Stimulated activated CD4-positive, alpha-beta T cell treated with anti-CD3 and anti-CD28 coated beads, Interleukin-1b, Interleukin-23, amount 100 ng/mL, for 4 hours (primary cell): ENCODE data around the gene ATP10B.

Experiments used
- DNase-seq, 2 donors: peaks; one replicate each; pipeline ENCODE4 v3.0.0-alpha.2; 2020; ENCODE audit warnings: low read depth in 2 of 2

ATP10B gene

DNA sequence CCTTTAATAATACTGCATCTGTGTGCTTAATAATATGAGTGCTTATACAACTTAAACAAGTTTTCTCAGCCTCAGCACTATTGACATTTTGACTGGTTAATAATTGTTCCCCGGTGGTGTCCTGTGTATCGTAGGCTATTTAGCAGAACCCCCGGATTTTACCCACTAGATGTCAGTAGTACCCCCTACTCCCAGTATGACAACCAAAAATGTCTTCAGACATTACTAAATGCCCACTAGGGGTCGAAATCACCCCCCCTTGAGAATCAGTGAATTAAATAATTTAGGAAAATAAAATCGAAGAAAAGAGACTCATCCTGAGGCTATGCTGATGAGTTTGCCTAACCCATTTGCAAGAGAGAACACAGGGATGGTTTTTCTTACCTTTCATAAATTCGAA lies 166.3 kb downstream of the ATP10B start:
- DNase-seq: no peak

DNA sequence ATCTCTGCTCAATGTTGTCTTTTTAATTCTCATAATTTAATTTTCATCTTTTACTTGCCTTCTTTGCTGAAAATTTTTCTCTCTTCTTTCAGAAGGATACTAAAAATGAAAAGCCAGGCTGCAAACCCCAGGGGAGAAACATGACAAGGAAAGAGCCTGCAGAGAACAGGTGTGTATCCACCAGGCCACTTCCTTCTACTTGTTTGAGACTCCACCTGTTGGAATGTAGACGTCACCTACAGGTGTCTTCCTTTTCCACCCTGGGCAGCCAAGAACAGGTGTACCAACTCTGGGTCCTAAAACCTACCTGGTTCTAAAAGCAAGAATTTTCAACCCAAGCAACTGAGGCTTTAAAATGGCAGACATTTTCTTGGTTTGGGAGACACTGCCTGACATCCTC lies 166.8 kb downstream of the ATP10B start:
- no peak for DNase-seq

- DNase-seq: no peak
Measured at GRCh38 chr5:160679567-160680309, 172.3 kb downstream of the ATP10B start.

DNA sequence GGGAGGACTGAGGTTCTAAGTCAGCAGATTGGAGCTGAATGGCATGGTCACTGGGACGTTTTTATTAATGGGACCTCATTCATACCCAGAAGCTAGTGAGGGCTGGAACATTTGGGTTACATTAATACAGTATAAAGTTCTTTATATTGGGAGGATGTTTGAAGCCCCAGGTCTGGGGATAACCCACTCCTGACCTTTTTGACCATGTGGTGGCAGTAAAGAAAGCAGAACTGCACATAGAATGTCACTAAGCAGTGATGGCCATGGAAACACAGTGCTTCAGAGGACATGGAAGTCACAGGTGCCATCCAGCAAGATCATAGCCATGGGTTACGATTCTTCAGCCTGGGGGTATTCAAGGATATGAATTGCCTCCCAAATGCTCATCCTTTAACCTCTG lies 176.0 kb downstream of the ATP10B start:
- no peak for DNase-seq

DNA sequence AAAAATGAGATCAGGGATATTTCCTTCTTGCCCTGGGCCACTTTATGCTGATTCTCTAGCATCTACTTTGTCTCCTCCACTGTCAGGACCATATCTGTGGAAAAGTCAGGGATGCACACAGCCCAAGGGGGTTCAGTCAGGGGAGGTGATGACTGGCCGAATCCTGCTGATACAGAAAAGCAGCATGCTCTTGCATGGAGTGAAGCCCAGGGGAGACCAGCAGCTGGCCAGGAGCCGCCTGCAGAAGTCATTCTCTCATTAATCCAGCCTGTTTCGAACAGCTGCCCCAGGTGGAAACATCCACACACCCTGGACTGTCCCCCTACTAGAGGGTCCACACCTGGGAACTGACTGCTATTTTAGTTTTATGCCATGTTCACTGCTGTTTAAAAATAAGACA lies 177.1 kb downstream of the ATP10B start:
- no peak for DNase-seq

DNA sequence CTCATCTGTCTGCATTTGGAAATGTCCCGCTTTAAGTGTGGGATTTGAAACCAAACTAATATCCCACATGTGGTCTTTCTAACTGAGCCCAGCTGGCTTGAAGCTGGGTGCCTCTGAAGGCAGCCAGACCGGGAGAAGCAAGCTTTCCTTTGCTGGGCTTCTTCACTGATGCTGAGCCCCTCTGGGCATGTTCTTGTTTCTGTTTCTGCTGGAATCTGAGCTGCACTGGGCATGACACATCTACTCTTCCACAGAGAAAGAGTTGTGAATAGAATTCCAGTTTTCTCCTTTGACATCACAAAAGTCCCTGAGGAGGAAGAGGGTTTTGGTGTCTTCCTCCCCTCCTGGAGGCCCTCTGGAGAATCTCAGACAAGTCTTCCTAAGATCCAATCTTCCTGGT lies 179.5 kb downstream of the ATP10B start:
- DNase-seq: no peak

DNA sequence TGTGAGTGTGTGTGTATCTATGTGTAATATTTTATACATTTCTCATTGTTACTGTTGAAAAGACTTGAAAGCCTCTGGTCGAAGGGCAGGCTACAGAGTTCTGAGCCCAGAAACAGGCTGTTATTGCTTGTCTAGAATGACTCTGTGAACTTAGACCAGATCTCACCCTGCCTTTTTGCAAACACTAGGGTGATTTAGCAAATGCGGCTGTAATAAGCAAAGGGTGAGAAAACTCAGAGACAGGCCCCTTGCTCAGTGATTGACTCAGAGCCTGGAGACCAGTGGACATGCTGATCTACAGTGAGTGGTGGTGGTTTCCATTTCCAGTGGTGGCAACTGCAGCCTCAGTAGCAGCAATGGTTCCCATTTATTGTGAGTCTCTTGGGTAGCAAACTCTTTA lies 183.7 kb downstream of the ATP10B start:
- DNase-seq: no peak

- DNase-seq: no peak
Measured at GRCh38 chr5:160667160-160667559, 184.9 kb downstream of the ATP10B start.

- DNase-seq: no peak
Measured at GRCh38 chr5:160665460-160665859, 186.6 kb downstream of the ATP10B start.

DNA sequence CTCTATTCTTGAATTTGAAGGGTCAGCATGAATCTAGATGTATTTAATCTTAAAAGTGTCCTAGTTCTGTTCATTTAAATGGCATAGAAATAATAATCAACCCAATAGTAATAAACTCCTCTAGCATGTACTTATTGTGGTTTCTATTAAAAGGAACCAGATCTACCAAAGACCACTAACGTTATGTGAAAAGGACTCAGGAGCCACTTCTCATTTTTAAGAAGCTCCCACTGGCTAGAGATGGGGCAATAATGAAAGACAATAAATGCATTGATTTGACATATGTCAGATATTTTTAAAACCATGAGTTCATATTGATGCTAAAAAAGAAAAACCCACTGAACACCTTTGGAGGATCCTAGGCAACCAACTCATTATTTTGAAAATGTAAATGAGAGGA lies 191.9 kb downstream of the ATP10B start:
- DNase-seq: no peak

DNA sequence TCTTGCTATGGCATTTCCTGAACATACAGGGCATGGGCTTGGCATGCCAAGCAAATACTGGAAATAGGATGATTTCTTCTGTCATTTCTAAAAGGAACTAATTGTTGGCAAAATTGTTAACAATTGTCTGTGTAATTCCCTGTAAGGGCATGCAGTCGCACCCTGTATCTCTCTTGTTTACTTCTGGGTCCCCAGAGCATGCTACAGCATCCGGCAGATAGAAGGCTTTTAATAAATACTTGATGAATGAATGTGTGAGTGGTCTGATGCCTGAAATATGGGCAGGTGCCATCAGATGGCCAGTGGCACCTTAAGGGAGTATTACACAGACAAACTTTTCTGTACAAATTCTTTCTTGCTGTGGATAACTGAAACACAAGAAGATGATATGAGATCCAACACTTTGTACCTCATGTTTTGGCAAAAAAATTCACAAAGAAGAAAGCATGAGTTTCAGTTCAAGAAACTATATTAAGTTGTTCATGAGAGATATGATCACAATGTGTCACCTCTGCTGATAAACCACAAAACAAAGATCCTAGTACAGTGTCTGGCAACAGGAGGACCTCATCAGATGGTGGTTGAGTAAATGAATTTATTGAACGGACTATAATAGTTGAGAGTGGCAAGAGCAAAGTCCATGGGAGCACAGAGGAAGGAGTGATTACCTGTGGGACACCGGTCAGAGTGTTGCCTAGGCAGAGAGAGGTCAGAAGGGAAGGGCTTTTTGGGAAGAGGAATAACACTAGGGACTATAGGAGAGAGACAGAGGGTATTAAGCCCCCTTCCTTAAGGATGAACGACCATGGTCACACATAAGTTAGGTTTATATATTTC lies 194.2 kb downstream of the ATP10B start:
- no peak for DNase-seq

DNA sequence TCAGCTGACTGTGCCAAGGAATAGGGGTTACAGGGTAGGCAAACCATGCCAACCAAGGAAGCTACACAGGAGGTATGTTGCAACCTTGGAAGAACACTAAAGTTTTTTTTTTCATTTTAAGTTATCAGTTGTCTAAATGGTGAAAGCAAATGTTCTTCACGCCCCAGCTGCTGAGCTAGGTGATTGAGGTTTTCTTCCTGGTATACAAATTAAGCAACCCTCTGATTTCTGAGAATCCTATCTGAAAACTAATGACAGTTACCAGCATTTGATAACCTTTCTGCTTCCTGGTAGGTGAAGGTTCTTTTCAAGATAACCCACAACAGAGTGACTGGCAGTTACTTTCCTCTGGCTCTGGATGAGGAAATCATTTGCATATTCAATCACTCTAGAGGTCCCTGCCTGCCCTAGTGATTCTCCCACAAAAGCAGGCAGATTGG lies 194.9 kb downstream of the ATP10B start:
- no peak for DNase-seq

- DNase-seq: no peak
Measured at GRCh38 chr5:160655717-160656116, 196.3 kb downstream of the ATP10B start.

DNA sequence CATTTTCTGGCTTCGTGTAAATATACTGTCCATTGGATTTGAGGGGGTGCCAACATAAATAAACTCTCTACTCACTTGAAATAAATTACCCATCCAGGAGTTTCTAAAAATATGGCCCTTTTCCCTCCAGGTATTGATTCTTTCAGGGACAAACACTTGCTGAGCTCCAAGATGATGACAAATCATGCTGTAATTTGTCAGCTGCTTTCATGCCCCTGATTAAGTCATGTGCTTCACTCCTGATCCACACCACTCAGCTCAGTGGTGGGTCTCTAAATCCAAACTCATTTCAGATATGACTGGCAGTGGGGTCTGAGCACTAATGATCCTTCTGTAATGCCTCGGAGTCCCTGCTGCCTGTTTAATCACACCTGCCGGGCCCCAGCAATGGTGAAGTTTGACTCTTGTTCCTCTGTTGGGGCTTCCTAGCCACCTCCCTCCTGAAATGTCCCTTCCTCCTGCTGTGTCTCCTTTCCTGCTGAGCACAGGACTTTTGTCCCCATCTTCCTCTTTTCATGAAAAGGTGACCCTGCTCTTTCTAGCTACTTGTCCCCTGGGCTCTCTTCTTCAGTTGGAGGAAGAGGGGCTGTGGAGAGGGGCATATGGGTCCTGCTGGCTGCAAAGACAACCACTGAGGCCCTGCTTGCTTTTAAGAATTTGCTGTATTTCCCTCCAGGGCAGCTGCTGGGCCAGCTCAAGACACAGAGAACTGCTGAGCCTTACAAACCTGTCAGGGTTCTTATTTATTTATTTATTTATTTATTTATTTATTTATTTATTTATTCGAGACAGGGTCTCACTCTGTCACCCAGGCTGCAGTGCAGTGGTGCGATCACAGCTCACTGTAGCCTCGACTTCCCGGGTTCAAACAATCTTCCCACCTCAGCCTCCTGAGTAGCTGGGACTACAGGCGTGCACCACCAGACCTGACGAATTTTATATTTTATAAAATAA lies 200.0 kb downstream of the ATP10B start:
- no peak for DNase-seq

DNA sequence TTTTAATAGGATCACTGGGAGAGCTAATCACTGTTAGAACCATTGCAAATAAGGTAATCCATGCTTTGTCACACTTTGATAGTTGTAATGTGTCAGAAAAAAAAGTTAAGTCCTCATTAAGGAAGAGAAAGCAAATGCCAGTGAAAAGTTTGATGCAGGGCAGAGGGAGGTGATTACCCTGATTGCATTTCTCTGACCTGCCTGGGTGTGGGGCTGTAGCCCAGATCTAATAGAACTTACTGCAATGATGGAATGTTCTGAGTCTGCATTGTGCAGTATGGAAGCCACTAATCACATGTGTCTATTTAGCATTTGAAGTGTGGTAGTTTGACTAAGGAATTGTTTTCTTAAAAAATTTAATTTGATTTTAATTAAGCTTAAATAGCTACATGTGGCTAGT lies 202.7 kb downstream of the ATP10B start:
- DNase-seq: no peak

DNA sequence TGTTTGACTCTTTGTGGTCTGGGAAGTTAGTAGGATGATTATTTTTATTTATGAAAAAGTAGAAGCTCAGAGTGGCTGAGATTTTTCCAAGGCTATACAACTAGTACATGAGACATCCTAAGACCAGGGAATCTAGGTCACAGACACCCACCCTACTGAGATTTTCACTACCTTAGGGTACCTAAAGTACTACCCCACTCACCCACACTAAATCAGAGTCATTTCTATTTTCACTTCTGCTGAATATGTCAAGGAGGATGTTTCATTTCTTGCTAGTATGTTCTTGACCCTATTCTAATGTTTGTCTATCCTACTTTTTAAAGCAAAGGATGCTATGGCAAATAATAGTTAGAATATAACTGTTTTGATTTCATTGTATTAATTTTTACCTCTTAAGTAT lies 206.0 kb downstream of the ATP10B start:
- DNase-seq: no peak

DNA sequence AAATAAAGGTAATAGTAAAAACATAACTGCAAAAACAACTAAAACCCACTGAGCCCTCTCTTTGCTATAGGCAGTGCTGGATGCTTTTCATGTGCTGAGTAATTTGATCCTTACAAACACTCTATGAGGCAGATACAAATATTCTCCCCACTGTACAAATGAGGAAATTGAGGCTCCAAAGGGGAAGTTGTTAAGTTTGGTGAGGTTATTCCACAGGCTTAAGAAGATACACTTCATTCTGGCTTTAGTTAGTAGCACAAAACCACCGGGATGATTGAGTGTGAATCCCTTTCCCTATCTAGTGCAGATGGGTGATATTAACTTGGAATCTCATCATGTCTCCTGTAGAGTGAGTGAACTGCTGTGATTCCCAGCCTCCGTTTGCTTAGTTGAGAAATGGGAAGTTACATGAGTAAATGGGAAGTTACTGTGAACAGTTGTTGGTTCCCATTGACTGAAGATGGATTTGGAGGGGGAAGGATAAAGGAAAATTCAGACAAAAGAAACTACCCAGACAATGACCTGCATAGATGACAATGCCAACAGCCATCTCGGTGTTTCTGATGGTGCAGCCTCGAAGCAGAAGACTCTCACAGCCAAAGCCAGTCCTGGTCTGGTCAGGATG lies 208.3 kb downstream of the ATP10B start:
- DNase-seq: no peak

GRCh38 chr5:160641405-160641804 lies 210.6 kb downstream of the ATP10B start:
- no peak for DNase-seq

- DNase-seq: no peak
Measured at GRCh38 chr5:160640406-160640805, 211.6 kb downstream of the ATP10B start.

- DNase-seq: no peak
Measured at GRCh38 chr5:160638161-160638742, 213.8 kb downstream of the ATP10B start.
